ENCODE results near the gene AIF1L. TPM values are rescaled to one million over a fixed set of nuclear protein-coding genes. Genes with fewer than 3 reads are reported as not detected.

Gene AIF1L
- total and polyA plus RNA-seq, 2 of the 13 experiments (the other 11 are each of a cell fraction or from before 2014, with no cell fraction given) = 12.4 to 36.5 TPM

Small RNA genes within 50 kb of the gene (small RNA-seq; reads per million reads assigned to genes)
- gene RNU6-881P (ENCODE audit: insufficient read depth in 2 of 3, insufficient read length in 3 of 3, low read depth in 2 of 3, low replicate concordance in 1 of 3) = 0 reads per million in 3 experiments

Other genes with a start within 250 kb of the AIF1L start
- gene QRFP, start 199.7 kb upstream of the AIF1L start, total RNA-seq (2016; rRNA removed; fragmentation: Illumina TruSeq; extraction: Trizol) = not detected in 2 replicates
- gene QRFP, start 199.7 kb upstream of the AIF1L start, polyA plus RNA-seq (2011; rRNA removed) = not detected in 2 replicates
- gene FIBCD1, start 157.3 kb upstream of the AIF1L start, total RNA-seq (2016; rRNA removed; fragmentation: Illumina TruSeq; extraction: Trizol) = 0.89 TPM in 1 of 2 replicates, not detected in the other
- 0.55 and 1.3 TPM in 2 replicates for gene FIBCD1, start 157.3 kb upstream of the AIF1L start, polyA plus RNA-seq (2011; rRNA removed)
- gene LAMC3, start 87.4 kb upstream of the AIF1L start, total RNA-seq (2016; rRNA removed; fragmentation: Illumina TruSeq; extraction: Trizol) = 0.07 TPM in 1 of 2 replicates, not detected in the other
- gene LAMC3, start 87.4 kb upstream of the AIF1L start, polyA plus RNA-seq (2011; rRNA removed) = 0.57 TPM in 2 replicates
- 16.0 and 30.5 TPM in 2 replicates for gene NUP214, start 29.1 kb downstream of the AIF1L start, total RNA-seq (2016; rRNA removed; fragmentation: Illumina TruSeq; extraction: Trizol)
- 8.4 and 9.4 TPM in 2 replicates for gene NUP214, start 29.1 kb downstream of the AIF1L start, polyA plus RNA-seq (2011; rRNA removed)
- gene FAM78A, start 180.0 kb downstream of the AIF1L start, total RNA-seq (2016; rRNA removed; fragmentation: Illumina TruSeq; extraction: Trizol) = 0.14 and 0.18 TPM in 2 replicates
- gene FAM78A, start 180.0 kb downstream of the AIF1L start, polyA plus RNA-seq (2011; rRNA removed) = 0.51 and 0.62 TPM in 2 replicates
- 0.66 and 1.2 TPM in 2 replicates for gene PLPP7, start 193.2 kb downstream of the AIF1L start, total RNA-seq (2016; rRNA removed; fragmentation: Illumina TruSeq; extraction: Trizol)
- gene PLPP7, start 193.2 kb downstream of the AIF1L start, polyA plus RNA-seq (2011; rRNA removed) = 0.33 and 0.67 TPM in 2 replicates